Activated CD4-positive, CD25-positive, alpha-beta regulatory T cell treated with anti-CD3 and anti-CD28 coated beads, Interleukin-2, amount 50 U/mL, for 72 hours (primary cell): ENCODE data around the gene REXO2.

Source experiments
- DNase-seq: peaks from one replicate; pipeline ENCODE4 v3.0.0; 2021

The REXO2 gene

GRCh38 chr11:114439229-114440120, at the start of gene REXO2:
Gene REXO2 (plus strand): TSS chr11:114439467. CDS start chr11:114439529, 62 bp downstream.
- peak; percentile 92 for DNase-seq

GRCh38 chr11:114392735-114393667, 46.3 kb upstream of the REXO2 start:
- DNase-seq, result no peak

- DNase-seq, result no peak
Observed at GRCh38 chr11:114395736-114396135, 43.5 kb upstream of the REXO2 start.

- DNase-seq, result no peak
Observed at GRCh38 chr11:114396916-114397315, 42.4 kb upstream of the REXO2 start.

GRCh38 chr11:114397349-114397982, 41.8 kb upstream of the REXO2 start:
- no peak for DNase-seq

GRCh38 chr11:114398303-114398920, 40.9 kb upstream of the REXO2 start:
- DNase-seq, result no peak

- no peak for DNase-seq
Observed at GRCh38 chr11:114399490-114400215, 39.6 kb upstream of the REXO2 start.

- peak; percentile 96 for DNase-seq
Observed at GRCh38 chr11:114400216-114400914, 38.9 kb upstream of the REXO2 start, which contains the start of the genes C11orf71 and RBM7. Gene C11orf71 (minus strand): TSS chr11:114400511. CDS start chr11:114400331, 180 bp downstream. Gene RBM7 (plus strand): TSS chr11:114400666. CDS start chr11:114400672, 6 bp downstream.

GRCh38 chr11:114400915-114401223, 38.4 kb upstream of the REXO2 start:
- no peak for DNase-seq

GRCh38 chr11:114401311-114401710, 38.0 kb upstream of the REXO2 start:
- no peak for DNase-seq

GRCh38 chr11:114412946-114413345, 26.3 kb upstream of the REXO2 start:
- no peak for DNase-seq

GRCh38 chr11:114413958-114414357, 25.3 kb upstream of the REXO2 start:
- DNase-seq, result no peak

- DNase-seq, result no peak
Observed at GRCh38 chr11:114416441-114416961, 22.8 kb upstream of the REXO2 start.

GRCh38 chr11:114426280-114426679, 13.0 kb upstream of the REXO2 start:
- no peak for DNase-seq

GRCh38 chr11:114430290-114430689, 9.0 kb upstream of the REXO2 start:
- no peak for DNase-seq

GRCh38 chr11:114432893-114433292, 6.4 kb upstream of the REXO2 start:
- no peak for DNase-seq

- no peak for DNase-seq
Observed at GRCh38 chr11:114433376-114433775, 5.9 kb upstream of the REXO2 start.

- DNase-seq, result no peak
Observed at GRCh38 chr11:114438303-114438702, 964 bp upstream of the REXO2 start.

GRCh38 chr11:114440121-114440860, 1.0 kb downstream of the REXO2 start:
- no peak for DNase-seq
